ENCODE results near the gene ARHGAP15.

ARHGAP15 gene

GRCh38 chr2:143146366-143146765 lies 17.1 kb downstream of the ARHGAP15 start:
- DNase-seq = no peak

GRCh38 chr2:143146815-143147530 lies 17.8 kb downstream of the ARHGAP15 start:
- DNase-seq = no peak

- DNase-seq = no peak
Measured at GRCh38 chr2:143148011-143148410, 18.8 kb downstream of the ARHGAP15 start.

- DNase-seq = no peak
Measured at GRCh38 chr2:143148757-143149156, 19.5 kb downstream of the ARHGAP15 start.

GRCh38 chr2:143150287-143150686 lies 21.1 kb downstream of the ARHGAP15 start:
- no peak for DNase-seq

- DNase-seq = no peak
Measured at GRCh38 chr2:143151111-143151752, 22.0 kb downstream of the ARHGAP15 start.

- no peak for DNase-seq
Measured at GRCh38 chr2:143152219-143152618, 23.0 kb downstream of the ARHGAP15 start.

GRCh38 chr2:143152637-143153036 lies 23.4 kb downstream of the ARHGAP15 start:
- DNase-seq = no peak

GRCh38 chr2:143155661-143156060 lies 26.4 kb downstream of the ARHGAP15 start:
- no peak for DNase-seq

GRCh38 chr2:143157001-143157400 lies 27.8 kb downstream of the ARHGAP15 start:
- DNase-seq = no peak

- DNase-seq = no peak
Measured at GRCh38 chr2:143157418-143157817, 28.2 kb downstream of the ARHGAP15 start.

- DNase-seq = no peak
Measured at GRCh38 chr2:143158098-143158497, 28.9 kb downstream of the ARHGAP15 start.

- no peak for DNase-seq
Measured at GRCh38 chr2:143158551-143159485, 29.6 kb downstream of the ARHGAP15 start.

- no peak for DNase-seq
Measured at GRCh38 chr2:143159486-143159840, 30.2 kb downstream of the ARHGAP15 start.

- DNase-seq = no peak
Measured at GRCh38 chr2:143160732-143161707, 31.8 kb downstream of the ARHGAP15 start.

GRCh38 chr2:143162123-143162837 lies 33.1 kb downstream of the ARHGAP15 start:
- peak in 2 of 4 experiments; percentile 7 for DNase-seq

- no peak for DNase-seq
Measured at GRCh38 chr2:143162997-143163396, 33.8 kb downstream of the ARHGAP15 start.

- DNase-seq = no peak
Measured at GRCh38 chr2:143163499-143163898, 34.3 kb downstream of the ARHGAP15 start.

- DNase-seq = no peak
Measured at GRCh38 chr2:143165291-143165690, 36.1 kb downstream of the ARHGAP15 start.

GRCh38 chr2:143169105-143169504 lies 39.9 kb downstream of the ARHGAP15 start:
- DNase-seq = no peak

GRCh38 chr2:143171817-143172216 lies 42.6 kb downstream of the ARHGAP15 start:
- no peak for DNase-seq

- no peak for DNase-seq
Measured at GRCh38 chr2:143175438-143175837, 46.2 kb downstream of the ARHGAP15 start.
